GM12891 (cell line): ENCODE measurements around the gene RBBP8NL.

Experiments
- DNase-seq: peaks from one replicate; pipeline ENCODE4 v3.0.0; 2011; ENCODE audit warnings: low spot score; ENCODE audit not compliant: insufficient read length
- FAIRE-seq: peaks from 2 replicates; lab custom pipeline; 2011; peaks lifted over from hg19 to GRCh38; lab: Jason Lieb, UNC
- PAX5 ChIP-seq: IDR thresholded peaks from 2 replicates; pipeline ENCODE4 v1.6.1; 2011; ENCODE audit warnings: low read length, moderate library complexity, mild to moderate bottlenecking; ENCODE audit not compliant: insufficient read depth, severe bottlenecking
- POLR2A ChIP-seq: IDR thresholded peaks from 2 replicates; pipeline ENCODE4 v1.6.1; 2011; ENCODE audit warnings: low read depth, low read length, control low read depth
- POLR2AphosphoS5 ChIP-seq: IDR thresholded peaks from 2 replicates; pipeline ENCODE4 v1.6.1; 2011; ENCODE audit warnings: low read depth, low read length, control low read depth
- POU2F2 ChIP-seq: IDR thresholded peaks from 2 replicates; pipeline ENCODE4 v1.6.1; 2011; ENCODE audit warnings: low read depth, mild to moderate bottlenecking, control low read depth, low read length, moderate library complexity
- SPI1 ChIP-seq: IDR thresholded peaks from 2 replicates; pipeline ENCODE4 v1.6.1; 2011; ENCODE audit warnings: low read depth, low read length, control low read depth
- TAF1 ChIP-seq: IDR thresholded peaks from 2 replicates; pipeline ENCODE4 v1.6.1; 2011; ENCODE audit warnings: low read depth, low read length, control low read depth

The RBBP8NL gene

DNA sequence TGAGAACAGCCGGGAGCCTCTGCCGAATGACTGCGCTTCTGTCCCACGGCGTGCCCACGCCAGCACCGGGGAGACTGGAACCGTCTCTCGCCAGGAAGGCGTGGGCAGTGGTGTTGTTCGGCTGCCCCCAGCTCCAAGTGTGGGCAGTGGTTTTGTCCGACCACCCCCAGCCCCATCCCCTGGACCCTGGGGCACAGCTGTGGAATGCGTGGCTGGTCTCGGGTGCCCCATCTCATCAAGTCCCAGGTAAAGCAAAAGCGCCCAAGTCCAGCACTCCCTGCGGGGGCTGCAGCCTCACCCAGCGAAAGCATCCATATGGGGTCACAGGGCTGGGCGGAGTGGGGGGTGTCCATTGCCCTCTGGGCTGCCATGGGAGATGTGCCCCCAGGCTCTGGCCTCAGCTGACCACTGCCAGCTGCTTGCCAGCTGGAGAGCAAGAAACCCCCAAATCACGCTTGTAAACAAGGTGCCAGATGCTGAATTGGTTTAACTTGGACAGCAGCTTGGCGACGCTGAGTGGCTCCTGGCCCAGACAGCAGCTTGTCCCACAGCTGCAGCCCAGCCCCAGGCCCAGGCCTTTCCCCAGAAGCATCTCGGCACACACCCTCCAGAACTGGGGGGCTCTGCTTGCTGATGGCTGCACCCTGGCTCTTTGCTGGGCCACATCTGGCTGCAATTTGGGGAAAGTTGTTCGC, 24.7 kb downstream of the RBBP8NL start:
- FAIRE-seq (no peak), DNase-seq (no peak)
- TF ChIP-seq POLR2AphosphoS5 (no peak), POLR2A (no peak), SPI1 (no peak), PAX5 (no peak), TAF1 (no peak), POU2F2 (no peak)

- FAIRE-seq (no peak), DNase-seq (no peak)
- no peak for TF ChIP-seq PAX5
- TF ChIP-seq POU2F2 = no peak
- TF ChIP-seq POLR2AphosphoS5 = no peak
- no peak for TF ChIP-seq SPI1
- TF ChIP-seq TAF1 = no peak
- TF ChIP-seq POLR2A = no peak
Measured at GRCh38 chr20:62401331-62401779, 26.0 kb downstream of the RBBP8NL start.

DNA sequence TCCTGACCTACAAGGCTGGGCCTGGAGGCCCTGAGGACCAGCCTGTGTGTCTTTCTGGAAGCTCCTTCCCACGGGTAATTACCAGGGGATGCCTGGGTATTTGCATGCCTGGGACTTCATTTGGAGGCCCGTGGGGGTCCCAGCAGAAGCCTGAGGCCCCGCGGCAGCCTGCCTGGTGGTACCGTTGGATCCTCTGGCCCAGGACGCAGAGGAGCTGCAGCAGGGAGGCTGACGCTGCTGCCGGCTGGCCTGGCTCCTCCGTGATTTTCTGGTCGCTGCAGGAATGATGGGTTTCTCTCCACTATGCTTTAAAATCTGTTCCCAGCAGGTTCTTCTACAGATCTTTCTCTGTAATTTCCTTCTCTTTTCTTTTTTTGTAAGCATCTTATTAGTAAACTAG, 26.8 kb downstream of the RBBP8NL start:
- no peak for FAIRE-seq
- no peak for DNase-seq
- TF ChIP-seq TAF1 = no peak
- TF ChIP-seq POLR2A = no peak
- no peak for TF ChIP-seq SPI1
- no peak for TF ChIP-seq POU2F2

- FAIRE-seq (no peak), DNase-seq (no peak)
- no peak for TF ChIP-seq POLR2A
- TF ChIP-seq POLR2AphosphoS5 = no peak
- no peak for TF ChIP-seq POU2F2
- no peak for TF ChIP-seq TAF1
- no peak for TF ChIP-seq SPI1
- no peak for TF ChIP-seq PAX5
Measured at GRCh38 chr20:62400021-62400420, 27.3 kb downstream of the RBBP8NL start.

DNA sequence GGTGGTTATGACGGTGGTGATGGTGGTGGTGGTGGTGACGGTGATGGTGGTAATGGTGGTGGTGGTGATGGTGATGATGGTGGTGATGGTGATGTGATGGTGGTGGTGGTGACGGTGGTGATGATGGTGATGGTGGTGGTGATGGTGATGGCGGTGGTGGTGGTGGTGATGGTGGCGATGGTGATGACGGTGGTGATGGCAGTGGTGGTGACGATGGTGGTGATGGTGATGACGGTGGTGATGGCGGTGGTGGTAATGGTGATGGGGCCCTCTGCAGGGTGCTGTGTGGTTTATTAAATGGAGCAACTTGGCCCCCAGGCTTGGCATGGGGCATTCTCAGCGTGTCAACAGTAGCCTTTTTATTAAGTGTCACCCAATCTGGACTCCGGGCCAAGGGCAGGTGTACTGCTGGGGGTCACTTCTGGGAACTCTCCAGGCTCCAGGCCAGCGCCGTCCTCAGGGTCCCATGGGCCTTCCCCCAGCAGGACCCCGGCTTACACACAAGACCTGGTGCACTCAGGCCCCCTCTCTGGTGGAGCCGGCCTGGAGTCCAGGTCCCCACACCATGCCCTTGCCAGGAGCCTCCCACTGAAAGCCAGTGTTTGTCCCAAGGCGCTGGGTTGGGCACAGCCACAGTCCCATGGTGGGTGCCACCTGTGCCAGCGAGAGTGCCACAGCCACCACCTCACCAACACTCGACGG, 29.1 kb downstream of the RBBP8NL start:
- TF ChIP-seq PAX5 = no peak
- TF ChIP-seq POLR2A = no peak
- no peak for TF ChIP-seq POU2F2
- TF ChIP-seq TAF1 = no peak
- TF ChIP-seq POLR2AphosphoS5 = no peak
- no peak for TF ChIP-seq SPI1
- no peak for DNase-seq
- no peak for FAIRE-seq

GRCh38 chr20:62396367-62397239, 30.7 kb downstream of the RBBP8NL start:
- FAIRE-seq (no peak), DNase-seq (no peak)
- no peak for TF ChIP-seq SPI1
- no peak for TF ChIP-seq POU2F2
- TF ChIP-seq TAF1 = no peak
- no peak for TF ChIP-seq POLR2AphosphoS5
- TF ChIP-seq POLR2A = no peak
- no peak for TF ChIP-seq PAX5

DNA sequence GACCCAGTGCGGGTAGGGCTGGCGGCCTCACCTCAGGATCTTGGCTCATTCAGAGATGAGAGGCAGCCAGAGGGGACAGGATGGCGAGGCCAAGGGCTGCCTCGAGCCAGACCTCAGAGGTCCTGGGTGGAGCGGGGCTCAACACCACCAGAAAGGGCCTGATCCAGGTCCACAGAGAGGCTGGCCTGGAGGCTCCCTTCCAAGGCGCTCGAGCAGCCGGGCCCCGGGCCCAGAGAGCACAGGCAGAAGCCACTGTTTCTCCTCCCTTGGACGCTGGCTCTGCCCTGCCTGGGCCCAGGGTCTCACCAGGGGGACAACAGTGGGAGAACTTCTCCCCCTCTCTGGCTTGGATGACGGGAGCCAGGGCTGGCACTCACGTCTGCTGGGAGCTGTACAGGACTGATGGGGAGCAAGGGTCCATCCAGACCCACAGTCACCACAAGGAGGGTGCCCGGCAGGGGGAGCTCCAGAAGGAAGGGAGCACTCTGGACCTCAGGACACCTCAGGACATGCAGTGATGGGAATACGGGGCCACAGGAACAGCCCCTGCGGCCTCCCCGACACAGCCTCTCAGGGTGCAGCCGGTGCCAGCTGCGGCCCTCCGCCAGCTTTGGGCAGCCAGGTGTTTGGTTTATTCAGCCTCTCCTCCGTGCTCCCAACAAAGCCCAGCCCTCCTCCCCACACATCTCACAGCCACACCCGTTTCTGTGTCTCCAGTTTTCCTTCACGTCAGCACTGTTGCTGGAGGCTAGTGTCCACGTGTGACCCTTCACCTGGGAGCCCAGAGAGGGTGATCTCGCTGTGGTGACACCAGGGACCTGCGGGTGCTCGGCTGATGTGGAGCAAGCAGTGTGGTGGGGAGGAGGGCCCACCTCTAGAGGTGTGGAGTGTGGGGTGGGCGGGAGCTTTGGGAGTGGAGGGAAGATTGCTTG, 31.8 kb downstream of the RBBP8NL start:
- FAIRE-seq = no peak
- no peak for DNase-seq
- TF ChIP-seq POLR2A (no peak), POU2F2 (no peak), SPI1 (no peak), PAX5 (no peak), POLR2AphosphoS5 (no peak), TAF1 (no peak)
